ENCODE measurements around the gene DDX25. TPM values are rescaled to one million over a fixed set of nuclear protein-coding genes. Genes with fewer than 3 reads are reported as not detected.

The DDX25 gene
- total and polyA plus RNA-seq, 9 of the 15 experiments (the other 6 are each of a cell fraction or from before 2014, with no cell fraction given) = not detected

GRCh38 chr11:125958872-125959400, 54.6 kb downstream of the DDX25 start:
- Histone ChIP-seq H3K79me2 (ENCODE audit: control insufficient read depth, insufficient read depth, low read length) (no peaks in the 10 kb centered on the region), H3K4me1 (replicated peaks in 1 of 2; ENCODE audit: control insufficient read depth in 2 of 2, insufficient read depth in 2 of 2, low read length in 2 of 2) (no peaks in the 10 kb centered on the region; a peak in 1 of 5 replicates), H3K36me3 (ENCODE audit: control insufficient read depth, insufficient read depth, low read length) (no peaks in the 10 kb centered on the region), H3K27ac (ENCODE audit: extremely low read depth, low read depth, low read length) (no peak overlapping the region), H3K4me3 (no peak overlapping the region), H3K4me2 (ENCODE audit: insufficient read depth, low read length) (no peak overlapping the region), H3K9me3 (replicated peaks; ENCODE audit: control insufficient read depth, insufficient read depth, low read depth, low read length) (no peaks in the 10 kb centered on the region; the same call in 1 of the 2 replicates), H2AFZ (ENCODE audit: low read depth, low read length) (no peak overlapping the region), H3K9me1 (ENCODE audit: control insufficient read depth, insufficient read depth, low read length) (peaks cover 4% of the 10 kb centered on the region), H4K20me1 (replicated peaks; ENCODE audit: control insufficient read depth, insufficient read depth, low read length) (peaks cover 4% of the 10 kb centered on the region; the same call in 1 of the 2 replicates), H3K27me3 (ENCODE audit: control insufficient read depth in 2 of 2, insufficient read depth in 2 of 2, low read length in 2 of 2) (peaks cover 46 to 60% of the 10 kb centered on the region in 2 experiments), H3K9ac (ENCODE audit: insufficient read depth in 1 of 2, low read depth in 2 of 2, low read length in 2 of 2) (no peak overlapping the region)
- DNase-seq (ENCODE audit: extremely low read depth in 1 of 4, low spot score in 3 of 4) (no peak), FAIRE-seq (no peak), ATAC-seq (no peak)
- no TSS peak for BruUV-seq (replicated peaks)
- in situ Hi-C loops (cut with MboI) (no loop called here), intact Hi-C loops (cut with micrococcal nuclease) (no loop called here)
- ChIA-PET POLR2A (no interaction called here), CTCF (ENCODE audit: low intra/inter-chr PET ratio) (no interaction called here)
- TF ChIP-seq VEZF1 (CRISPR knock-in tag; IDR thresholded peaks at IDR 0.05) (no peak), ZNF184 (CRISPR knock-in tag; IDR thresholded peaks at IDR 0.05) (no peak), MYC (IDR thresholded peaks at IDR 0.05; ENCODE audit: low read depth, low read length) (no peak), MYC (CRISPR knock-in tag; IDR thresholded peaks at IDR 0.05; ENCODE audit: borderline replicate concordance, low read depth) (no peak), NONO (IDR thresholded peaks at IDR 0.05; ENCODE audit: low read depth in 2 of 2, low read length in 1 of 2) (no peak), ARHGAP35 (IDR thresholded peaks at IDR 0.05; ENCODE audit: partially characterized antibody) (no peak), ZFPM2 (CRISPR knock-in tag; IDR thresholded peaks at IDR 0.05) (no peak), KDM2B (CRISPR knock-in tag; IDR thresholded peaks at IDR 0.05) (no peak), CSDE1 (IDR thresholded peaks at IDR 0.05) (no peak), SAFB (IDR thresholded peaks at IDR 0.05; ENCODE audit: borderline replicate concordance, low read depth, low read length) (no peak), HNRNPH1 (optimal IDR thresholded peaks at IDR 0.05; ENCODE audit: low read depth, low read length) (no peak)
- TF ChIP-seq, protein P1, sequence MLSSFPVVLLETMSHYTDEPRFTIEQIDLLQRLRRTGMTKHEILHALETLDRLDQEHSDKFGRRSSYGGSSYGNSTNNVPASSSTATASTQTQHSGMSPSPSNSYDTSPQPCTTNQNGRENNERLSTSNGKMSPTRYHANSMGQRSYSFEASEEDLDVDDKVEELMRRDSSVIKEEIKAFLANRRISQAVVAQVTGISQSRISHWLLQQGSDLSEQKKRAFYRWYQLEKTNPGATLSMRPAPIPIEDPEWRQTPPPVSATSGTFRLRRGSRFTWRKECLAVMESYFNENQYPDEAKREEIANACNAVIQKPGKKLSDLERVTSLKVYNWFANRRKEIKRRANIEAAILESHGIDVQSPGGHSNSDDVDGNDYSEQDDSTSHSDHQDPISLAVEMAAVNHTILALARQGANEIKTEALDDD (IDR thresholded peaks at IDR 0.05) = no peak
- TF ChIP-seq, protein P2, sequence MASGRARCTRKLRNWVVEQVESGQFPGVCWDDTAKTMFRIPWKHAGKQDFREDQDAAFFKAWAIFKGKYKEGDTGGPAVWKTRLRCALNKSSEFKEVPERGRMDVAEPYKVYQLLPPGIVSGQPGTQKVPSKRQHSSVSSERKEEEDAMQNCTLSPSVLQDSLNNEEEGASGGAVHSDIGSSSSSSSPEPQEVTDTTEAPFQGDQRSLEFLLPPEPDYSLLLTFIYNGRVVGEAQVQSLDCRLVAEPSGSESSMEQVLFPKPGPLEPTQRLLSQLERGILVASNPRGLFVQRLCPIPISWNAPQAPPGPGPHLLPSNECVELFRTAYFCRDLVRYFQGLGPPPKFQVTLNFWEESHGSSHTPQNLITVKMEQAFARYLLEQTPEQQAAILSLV (tag; IDR thresholded peaks at IDR 0.05) = no peak
- WGBS (ENCODE audit: insufficient coverage, low coverage, missing lambda C conversion rate) = under 1% methylated on average over 4 of the region's 4 CpGs

All from K562 (cell line).